H9 (cell line): ENCODE measurements around the gene ZNF296. TPM values are rescaled to one million over a fixed set of nuclear protein-coding genes. Genes with fewer than 3 reads are reported as not detected.
A peak's percentile ranks its signal among the peaks of the same experiment; 100 is the strongest.

Experiments used
- DNase-seq: peaks from one replicate; pipeline ENCODE4 v3.0.0-alpha.2; 2017
- H2AFZ ChIP-seq: one replicate; pipeline ENCODE4 v1.6.1; 2013; ENCODE audit warnings: mild to moderate bottlenecking, low read length, control low read depth, moderate library complexity
- H2AK5ac ChIP-seq: 2 replicates; pipeline ENCODE4 v1.6.1; 2013; ENCODE audit warnings: low read length, control low read depth, mixed read lengths; ENCODE audit not compliant: insufficient read length
- H2BK120ac ChIP-seq: one replicate; pipeline ENCODE4 v1.6.1; 2013; ENCODE audit warnings: low read depth, mild to moderate bottlenecking, low read length, control low read depth, inconsistent platforms; ENCODE audit not compliant: poor library complexity, severe bottlenecking
- H2BK12ac ChIP-seq: 2 replicates; pipeline ENCODE4 v1.6.1; 2013; ENCODE audit warnings: low read length, control low read depth, mixed read lengths, low read depth; ENCODE audit not compliant: insufficient read length
- H2BK15ac ChIP-seq: 2 replicates; pipeline ENCODE4 v1.6.1; 2013; ENCODE audit warnings: low read depth, low read length, control low read depth
- H2BK20ac ChIP-seq: one replicate; pipeline ENCODE4 v1.6.1; 2013; ENCODE audit warnings: low read depth, mild to moderate bottlenecking, low read length, control low read depth, inconsistent platforms; ENCODE audit not compliant: poor library complexity, severe bottlenecking
- H2BK5ac ChIP-seq: 2 replicates; pipeline ENCODE4 v1.6.1; 2013; ENCODE audit warnings: low read length, control low read depth, mixed read lengths; ENCODE audit not compliant: insufficient read length
- H3K14ac ChIP-seq: 2 replicates; pipeline ENCODE4 v1.6.1; 2013; ENCODE audit warnings: low read length, control low read depth; ENCODE audit not compliant: insufficient read depth
- H3K18ac ChIP-seq: 2 replicates; pipeline ENCODE4 v1.6.1; 2013; ENCODE audit warnings: low read depth, mild to moderate bottlenecking, mixed read lengths, low read length, control low read depth; ENCODE audit not compliant: insufficient read length
- H3K23ac ChIP-seq: 2 replicates; pipeline ENCODE4 v1.6.1; 2013; ENCODE audit warnings: low read length, control low read depth, mixed read lengths, low read depth; ENCODE audit not compliant: insufficient read length
- H3K23me2 ChIP-seq: 2 replicates; pipeline ENCODE4 v1.6.1; 2013; ENCODE audit warnings: low read depth, mild to moderate bottlenecking, mixed read lengths, low read length, control low read depth; ENCODE audit not compliant: insufficient read length, poor library complexity, severe bottlenecking
- H3K27ac ChIP-seq: 2 replicates; pipeline ENCODE4 v1.5.1; 2013; ENCODE audit warnings: low read length, control low read depth, mixed read lengths, low read depth; ENCODE audit not compliant: insufficient read length
- H3K27me3 ChIP-seq: 2 replicates; pipeline ENCODE4 v1.6.1; 2013; ENCODE audit warnings: low read length, control low read depth, inconsistent platforms; ENCODE audit not compliant: insufficient read depth
- H3K4ac ChIP-seq: 2 replicates; pipeline ENCODE4 v1.6.1; 2013; ENCODE audit warnings: low read depth, mild to moderate bottlenecking, control low read depth, inconsistent platforms, low read length, moderate library complexity
- H3K4me1 ChIP-seq: 2 replicates; pipeline ENCODE4 v1.6.1; 2013; ENCODE audit warnings: low read length, control low read depth, inconsistent platforms; ENCODE audit not compliant: insufficient read depth
- H3K4me2 ChIP-seq: 2 replicates; pipeline ENCODE4 v1.6.1; 2013; ENCODE audit warnings: low read length, control low read depth, mixed read lengths; ENCODE audit not compliant: insufficient read length, insufficient read depth
- H3K56ac ChIP-seq: 2 replicates; pipeline ENCODE4 v1.6.1; 2013; ENCODE audit warnings: low read depth, mild to moderate bottlenecking, mixed read lengths, low read length, control low read depth; ENCODE audit not compliant: insufficient read length
- H3K79me1 ChIP-seq: 2 replicates; pipeline ENCODE4 v1.6.1; 2013; ENCODE audit warnings: low read depth, mild to moderate bottlenecking, moderate library complexity, low read length, control low read depth, inconsistent platforms; ENCODE audit not compliant: insufficient read depth, poor library complexity, severe bottlenecking
- H3K79me2 ChIP-seq: 2 replicates; pipeline ENCODE4 v1.6.1; 2013; ENCODE audit warnings: low read length, control low read depth, inconsistent platforms; ENCODE audit not compliant: insufficient read depth
- H3K9ac ChIP-seq: 2 replicates; pipeline ENCODE4 v1.6.1; 2013; ENCODE audit warnings: low read length, control low read depth, mixed read lengths; ENCODE audit not compliant: insufficient read length; ENCODE audit errors: extremely low read depth
- H3K9me3 ChIP-seq: one replicate; pipeline ENCODE4 v1.6.1; 2013; ENCODE audit warnings: low read depth, low read length, inconsistent platforms; ENCODE audit not compliant: control insufficient read depth
- H3T11ph ChIP-seq: one replicate; pipeline ENCODE4 v1.6.1; 2013; ENCODE audit warnings: mild to moderate bottlenecking, low read length, control low read depth, inconsistent platforms
- H4K20me1 ChIP-seq: one replicate; pipeline ENCODE4 v1.6.1; 2013; ENCODE audit not compliant: control insufficient read depth, insufficient read length, insufficient read depth
- H4K5ac ChIP-seq: 2 replicates; pipeline ENCODE4 v1.6.1; 2013; ENCODE audit warnings: low read depth, mild to moderate bottlenecking, mixed read lengths, low read length, control low read depth; ENCODE audit not compliant: insufficient read length
- H4K8ac ChIP-seq: replicated peaks from 2 replicates; pipeline ENCODE4 v1.6.1; 2013; ENCODE audit warnings: low read length, control low read depth, mixed read lengths, low read depth; ENCODE audit not compliant: insufficient read length
- H4K91ac ChIP-seq: 2 replicates; pipeline ENCODE4 v1.6.1; 2013; ENCODE audit warnings: low read depth, mild to moderate bottlenecking, moderate library complexity, mixed read lengths, low read length, control low read depth; ENCODE audit not compliant: insufficient read length
- H3K27ac Mint-ChIP-seq, 3 experiments: 2 replicates in 2 of 3; 3 replicates in 1 of 3; pipeline ENCODE4 v1.8.0; 2020 to 2021; ENCODE audit warnings: mixed read lengths in 3 of 3, mild to moderate bottlenecking in 1 of 3, moderate library complexity in 1 of 3
- H3K27me3 Mint-ChIP-seq: 2 replicates; pipeline ENCODE4 v1.8.0; 2021; ENCODE audit warnings: low read depth, mild to moderate bottlenecking, moderate library complexity, mixed read lengths
- H3K36me3 Mint-ChIP-seq, 3 experiments: 2 replicates in 2 of 3; 3 replicates in 1 of 3; pipeline ENCODE4 v1.8.0; 2020 to 2021; ENCODE audit warnings: low read depth in 3 of 3, mixed read lengths in 3 of 3; ENCODE audit not compliant: insufficient read depth in 1 of 3
- H3K4me1 Mint-ChIP-seq, 2 experiments: 2 replicates each; pipeline ENCODE4 v1.8.0; 2020; ENCODE audit warnings: mixed read lengths in 2 of 2
- H3K4me3 Mint-ChIP-seq, 2 experiments: 2 replicates in 1 of 2; 3 replicates in 1 of 2; pipeline ENCODE4 v1.8.0; 2020 to 2021; ENCODE audit warnings: mild to moderate bottlenecking in 2 of 2, mixed read lengths in 2 of 2, moderate library complexity in 1 of 2
- H3K9me3 Mint-ChIP-seq, 2 experiments: 2 replicates in 1 of 2; 3 replicates in 1 of 2; pipeline ENCODE4 v1.8.0; 2020; ENCODE audit warnings: mild to moderate bottlenecking in 2 of 2, mixed read lengths in 2 of 2, moderate library complexity in 1 of 2
- WGBS: extraction: QIAGEN DNeasy Blood & Tissue Kit; methylation state at CpG from one replicate; pipeline ENCODE4 v1.1.7; 2013; ENCODE audit warnings: missing lambda C conversion rate, low lambda C conversion rate, mixed read lengths; ENCODE audit not compliant: insufficient read length; ENCODE audit errors: extremely low coverage; 5-methylcytosine and 5-hydroxymethylcytosine counted together
- total RNA-seq: library from RNA; stranded (reverse); gene quantifications from 2 replicates; pipeline ENCODE4 v1.2.1, GENCODE V29; 2021
- TF ChIP-seq, protein P1 (sequence below): fragments of 200-600 bp; sonication (generic); conservative IDR thresholded peaks from 3 replicates; pipeline ENCODE4 v1.8.0; 2021; ENCODE audit warnings: antibody characterized with exemption, mild to moderate bottlenecking

ZNF296 gene
- total RNA-seq, 1 experiment from 2014 or later = 14.8 TPM

DNA sequence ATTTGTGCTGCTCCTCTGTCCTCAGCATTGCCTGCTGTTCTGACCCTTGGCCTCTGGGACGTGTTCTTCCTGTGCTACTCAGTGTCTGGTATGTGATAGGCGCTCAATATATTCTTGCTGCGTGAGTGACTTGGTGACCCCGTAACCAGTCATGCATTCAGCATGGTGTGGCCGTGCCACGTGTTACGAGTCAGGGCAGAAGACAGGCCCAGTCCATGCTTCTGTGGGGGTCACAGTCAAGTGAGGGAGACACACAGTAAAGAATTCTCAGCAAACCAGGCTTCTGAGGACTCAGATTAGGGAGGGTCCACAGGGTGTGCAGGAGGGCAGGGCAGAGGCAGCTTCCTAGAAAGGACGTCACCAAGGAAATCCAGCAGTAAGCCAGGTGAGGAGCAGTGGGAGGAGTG lies 24.6 kb upstream of the ZNF296 start:
- Histone ChIP-seq H3K23ac (no peak overlapping the region), H3K79me2 (peaks cover 45% of the 10 kb centered on the region), H2BK20ac (no peak overlapping the region), H2BK12ac (no peak overlapping the region), H2AFZ (no peak overlapping the region), H3K9me3 (no peaks in the 10 kb centered on the region), H3K27me3 (no peaks in the 10 kb centered on the region), H3K9ac (no peak overlapping the region), H4K8ac (no peak overlapping the region), H4K5ac (no peak overlapping the region), H3K18ac (no peak overlapping the region), H3K4me1 (no peaks in the 10 kb centered on the region; the same call in 1 of the 2 replicates), H4K20me1 (no peaks in the 10 kb centered on the region), H3K23me2 (no peaks in the 10 kb centered on the region), H3T11ph (no peak overlapping the region), H2BK15ac (no peak overlapping the region), H3K27ac (no peak overlapping the region), H3K4me2 (no peak overlapping the region), H2BK5ac (no peak overlapping the region), H3K79me1 (no peaks in the 10 kb centered on the region), H4K91ac (no peak overlapping the region), H3K4ac (no peak overlapping the region), H2AK5ac (no peak overlapping the region), H3K14ac (no peak overlapping the region), H2BK120ac (no peak overlapping the region), H3K56ac (no peak overlapping the region)
- peak overlapping the region in 2 of 3 experiments; percentile 32 to 50; a peak in 2 of 7 replicates for H3K27ac Mint-ChIP-seq
- no peak overlapping the region for H3K4me3 Mint-ChIP-seq
- no peak for DNase-seq
- no CpG with 5 or more reads among the region's 8 CpGs for WGBS
- TF ChIP-seq, protein P1, sequence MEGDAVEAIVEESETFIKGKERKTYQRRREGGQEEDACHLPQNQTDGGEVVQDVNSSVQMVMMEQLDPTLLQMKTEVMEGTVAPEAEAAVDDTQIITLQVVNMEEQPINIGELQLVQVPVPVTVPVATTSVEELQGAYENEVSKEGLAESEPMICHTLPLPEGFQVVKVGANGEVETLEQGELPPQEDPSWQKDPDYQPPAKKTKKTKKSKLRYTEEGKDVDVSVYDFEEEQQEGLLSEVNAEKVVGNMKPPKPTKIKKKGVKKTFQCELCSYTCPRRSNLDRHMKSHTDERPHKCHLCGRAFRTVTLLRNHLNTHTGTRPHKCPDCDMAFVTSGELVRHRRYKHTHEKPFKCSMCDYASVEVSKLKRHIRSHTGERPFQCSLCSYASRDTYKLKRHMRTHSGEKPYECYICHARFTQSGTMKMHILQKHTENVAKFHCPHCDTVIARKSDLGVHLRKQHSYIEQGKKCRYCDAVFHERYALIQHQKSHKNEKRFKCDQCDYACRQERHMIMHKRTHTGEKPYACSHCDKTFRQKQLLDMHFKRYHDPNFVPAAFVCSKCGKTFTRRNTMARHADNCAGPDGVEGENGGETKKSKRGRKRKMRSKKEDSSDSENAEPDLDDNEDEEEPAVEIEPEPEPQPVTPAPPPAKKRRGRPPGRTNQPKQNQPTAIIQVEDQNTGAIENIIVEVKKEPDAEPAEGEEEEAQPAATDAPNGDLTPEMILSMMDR = no peak
- no peaks in the 10 kb centered on the region; a peak in 1 of 5 replicates for H3K9me3 Mint-ChIP-seq
- H3K27me3 Mint-ChIP-seq = no peaks in the 10 kb centered on the region
- peaks cover 84 to 92% of the 10 kb centered on the region in 2 experiments for H3K4me1 Mint-ChIP-seq
- H3K36me3 Mint-ChIP-seq = peaks cover 2 to 6% (median 4%) of the 10 kb centered on the region in 3 experiments; a peak in 5 of 7 replicates
